ENCODE results near the gene SLC35B2. TPM values are rescaled to one million over a fixed set of nuclear protein-coding genes. Genes with fewer than 3 reads are reported as not detected.

SLC35B2 gene
- total and polyA plus RNA-seq, 9 of the 15 experiments (the other 6 are each of a cell fraction or from before 2014, with no cell fraction given): 14.5 to 59.1 (median 47.1) TPM

DNA sequence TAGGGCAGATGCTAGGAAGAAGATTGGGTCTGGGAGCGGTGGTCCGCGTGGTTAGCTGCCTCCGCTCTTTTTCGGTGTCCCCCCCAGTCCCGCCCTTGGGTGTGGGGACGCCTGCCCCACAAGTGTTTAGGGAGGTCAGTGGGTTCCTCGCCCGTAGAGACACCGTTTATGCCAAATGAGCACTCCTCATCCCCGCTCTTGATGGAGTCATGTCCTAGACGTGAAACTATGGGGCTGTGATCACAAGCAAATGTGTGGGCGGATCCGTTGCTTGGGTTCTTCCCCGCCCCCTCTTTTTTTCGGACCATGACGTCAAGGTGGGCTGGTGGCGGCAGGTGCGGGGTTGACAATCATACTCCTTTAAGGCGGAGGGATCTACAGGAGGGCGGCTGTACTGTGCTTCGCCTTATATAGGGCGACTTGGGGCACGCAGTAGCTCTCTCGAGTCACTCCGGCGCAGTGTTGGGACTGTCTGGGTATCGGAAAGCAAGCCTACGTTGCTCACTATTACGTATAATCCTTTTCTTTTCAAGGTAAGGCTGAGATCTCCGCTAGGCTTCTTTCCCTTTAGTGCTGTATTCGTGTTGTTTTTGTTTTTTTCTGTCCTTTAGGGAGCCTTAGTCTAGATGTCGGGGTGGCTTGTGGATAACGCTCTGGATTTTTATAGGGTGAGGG is 10.5 kb downstream of the SLC35B2 start, which contains the start of gene HSP90AB1 (continued):
- TF ChIP-seq ZNF740 (CRISPR knock-in tag; IDR thresholded peaks at IDR 0.05) (no peak), ZNF740 (tag; IDR thresholded peaks at IDR 0.05) (peak in 1 of 2 experiments; percentile 15; a peak in 1 of 4 replicates), NFYB (IDR thresholded peaks at IDR 0.05; ENCODE audit: extremely low read depth, insufficient read length) (no peak), TGIF2 (CRISPR knock-in tag; IDR thresholded peaks at IDR 0.05) (no peak), SREBF1 (IDR thresholded peaks at IDR 0.05; ENCODE audit: borderline replicate concordance, low read depth, low read length) (no peak), ZNF445 (CRISPR knock-in tag; IDR thresholded peaks at IDR 0.05; ENCODE audit: low read depth) (0 out of 2 replicates have a peak, but pooled peaks have one; percentile 33), THRB (CRISPR knock-in tag; conservative IDR thresholded peaks at IDR 0.05) (peak; percentile 96; the same call in 1 of the 2 replicates), YY1 (IDR thresholded peaks at IDR 0.05; ENCODE audit: borderline replicate concordance in 1 of 3, control insufficient read depth in 1 of 3, extremely low read depth in 1 of 3, insufficient read depth in 3 of 3, insufficient read length in 1 of 3, insufficient replicate concordance in 2 of 3, low read depth in 1 of 3, low read length in 2 of 3) (peak in 1 of 3 experiments; percentile 51), NFIX (CRISPR knock-in tag; IDR thresholded peaks at IDR 0.05; ENCODE audit: low read depth) (no peak), E2F1 (CRISPR knock-in tag; IDR thresholded peaks at IDR 0.05) (peak; percentile 90)

Data from K562 (cell line).